Endothelial cell of umbilical vein (primary cell): ENCODE data around the gene GALNT17. TPM values are rescaled to one million over a fixed set of nuclear protein-coding genes. Genes with fewer than 3 reads are reported as not detected.

Experiments
- BruUV-seq: library from RNA; stranded (reverse); fragments of 400-500 nt; replicated peaks from 2 replicates; lab custom pipeline; 2021; lab: Mats Ljungman, UMichigan
- CTCF ChIA-PET: fragments of 300-600, 350-600 bp; sonication (Branson Sonifier 250); formaldehyde crosslinking; loops from one replicate; lab custom pipeline; 2021; ENCODE audit warnings: antibody characterized with exemption, inconsistent platforms; lab: Charles Lee
- POLR2A ChIA-PET: fragments of 300-600, 350-600 bp; sonication (Branson Sonifier 250); formaldehyde crosslinking; loops from one replicate; lab custom pipeline; 2021; ENCODE audit warnings: antibody characterized with exemption, inconsistent platforms; lab: Charles Lee
- DNase-seq: peaks from one replicate; pipeline ENCODE4 v3.0.0-alpha.2; 2011; ENCODE audit warnings: low read depth, low spot score
- FAIRE-seq: peaks from 2 replicates; lab custom pipeline; 2011; peaks lifted over from hg19 to GRCh38; lab: Jason Lieb, UNC
- H2AFZ ChIP-seq: 2 replicates; pipeline ENCODE4 v1.6.0; 2012; ENCODE audit warnings: low read depth, low read length, control low read depth, inconsistent platforms
- H3K27ac ChIP-seq: 2 replicates; pipeline ENCODE4 v1.5.1; 2011; ENCODE audit warnings: low read depth, mild to moderate bottlenecking, control low read depth, low read length, moderate library complexity; ENCODE audit not compliant: insufficient read depth
- H3K27me3 ChIP-seq, 2 experiments: 2 replicates each; pipeline versions ENCODE4 v1.6.0 to v1.6.1; 2011; ENCODE audit warnings: low read length in 2 of 2, mixed read lengths in 1 of 2; ENCODE audit not compliant: control insufficient read depth in 2 of 2, insufficient read depth in 2 of 2
- H3K36me3 ChIP-seq, 2 experiments: 2 replicates in 1 of 2; 3 replicates in 1 of 2; pipeline ENCODE4 v1.5.1; 2011; ENCODE audit warnings: low read length in 2 of 2, mild to moderate bottlenecking in 1 of 2, moderate library complexity in 1 of 2; ENCODE audit not compliant: control insufficient read depth in 2 of 2, insufficient read depth in 2 of 2; ENCODE audit errors: extremely low read depth in 1 of 2
- H3K4me1 ChIP-seq: 3 replicates; pipeline ENCODE4 v1.5.1; 2011; ENCODE audit warnings: mild to moderate bottlenecking, low read length; ENCODE audit not compliant: control insufficient read depth, insufficient read depth; ENCODE audit errors: extremely low read depth
- H3K4me2 ChIP-seq: 2 replicates; pipeline ENCODE4 v1.6.1; 2011; ENCODE audit warnings: low read length, control low read depth, mixed read lengths; ENCODE audit not compliant: insufficient read depth
- H3K4me3 ChIP-seq, 3 experiments: fragments of 200-600 bp in 1 of 3; sonication (generic), shearing (Covaris generic) in 1 of 3; replicated peaks in 1 of 3; 2 replicates each; pipeline ENCODE4 v1.5.1; 2011 to 2016; ENCODE audit warnings: control low read depth in 3 of 3, low read length in 3 of 3, mild to moderate bottlenecking in 2 of 3, inconsistent platforms in 1 of 3, low read depth in 1 of 3, moderate library complexity in 1 of 3; ENCODE audit not compliant: insufficient read depth in 1 of 3
- H3K79me2 ChIP-seq: 2 replicates; pipeline ENCODE4 v1.6.0; 2012; ENCODE audit warnings: low read length, inconsistent platforms; ENCODE audit not compliant: control insufficient read depth, insufficient read depth
- H3K9ac ChIP-seq: replicated peaks from 2 replicates; pipeline ENCODE3; 2011; ENCODE audit warnings: low read length, control low read depth; ENCODE audit not compliant: insufficient read depth; ENCODE audit errors: extremely low read depth
- H3K9me1 ChIP-seq: replicated peaks from 3 replicates; pipeline ENCODE4 v1.6.0; 2011; ENCODE audit warnings: mild to moderate bottlenecking, low read length; ENCODE audit not compliant: control insufficient read depth, insufficient read depth; ENCODE audit errors: extremely low read depth
- H3K9me3 ChIP-seq: replicated peaks from 2 replicates; pipeline ENCODE4 v1.5.1; 2012; ENCODE audit warnings: low read length, inconsistent platforms; ENCODE audit not compliant: control insufficient read depth, insufficient read depth
- H4K20me1 ChIP-seq: replicated peaks from 2 replicates; pipeline ENCODE3; 2011; ENCODE audit warnings: mild to moderate bottlenecking, low read length; ENCODE audit not compliant: control insufficient read depth, insufficient read depth; ENCODE audit errors: extremely low read depth
- EZH2 ChIP-seq: IDR thresholded peaks from 2 replicates; pipeline ENCODE4 v1.6.1; 2012; ENCODE audit warnings: borderline replicate concordance, low read depth, mild to moderate bottlenecking, moderate library complexity, low read length, inconsistent platforms; ENCODE audit not compliant: severe bottlenecking
- FOS ChIP-seq: IDR thresholded peaks from 2 replicates; pipeline ENCODE4 v1.6.1; 2011; ENCODE audit warnings: mild to moderate bottlenecking, low read length, moderate library complexity, borderline replicate concordance; ENCODE audit not compliant: insufficient read depth
- GATA2 ChIP-seq: IDR thresholded peaks from 2 replicates; pipeline ENCODE4 v1.7.0; 2011; ENCODE audit warnings: low read depth, mild to moderate bottlenecking, moderate library complexity, mixed read lengths, low read length; ENCODE audit not compliant: insufficient read length, insufficient read depth
- JUN ChIP-seq: IDR thresholded peaks from 2 replicates; pipeline ENCODE4 v1.6.1; 2011; ENCODE audit warnings: borderline replicate concordance, low read depth; ENCODE audit not compliant: insufficient read length, insufficient read depth
- MAX ChIP-seq: IDR thresholded peaks from 2 replicates; pipeline ENCODE4 v1.6.1; 2011; ENCODE audit not compliant: insufficient read depth, insufficient read length
- MYC ChIP-seq: IDR thresholded peaks from one replicate; pipeline ENCODE4 v1.6.1; 2011; ENCODE audit warnings: mild to moderate bottlenecking, low read depth, low read length
- POLR2A ChIP-seq: IDR thresholded peaks from 2 replicates; pipeline ENCODE4 v1.6.1; 2012; ENCODE audit warnings: low read depth, mild to moderate bottlenecking, control low read depth, low read length
- POLR2AphosphoS5 ChIP-seq: IDR thresholded peaks from 2 replicates; pipeline ENCODE4 v1.6.1; 2012; ENCODE audit warnings: low read depth, mild to moderate bottlenecking, control low read depth, low read length, moderate library complexity; ENCODE audit not compliant: insufficient read depth
- dilution Hi-C: fragments of 300-500 bp; cut with MboI; formaldehyde crosslinking; loops from one replicate; pipeline ENCODE4 v1.15.0; 2019; ENCODE audit warnings: low sequenced_read_pairs; ENCODE audit not compliant: extremely low pct_ligation_motif_present
- intact Hi-C: fragments of 100-400 bp; cut with micrococcal nuclease; formaldehyde crosslinking; loops from one replicate; pipeline ENCODE4 v1.10.0; 2022
- polyA plus RNA-seq, 4 experiments: library from polyadenylated mRNA; depleted of rRNA in 3 of 4; stranded (reverse) in 3 of 4; unstranded in 1 of 4; fragments of >200 nt; gene quantifications; 2 replicates each; pipeline versions ENCODE4 v1.2.1 to v1.2.3, GENCODE V29; 2011 to 2012; ENCODE audit warnings: missing spikeins in 1 of 4
- total RNA-seq: library from RNA; stranded (reverse); gene quantifications from 2 replicates; pipeline ENCODE4 v1.2.3, GENCODE V29; 2021
- TF ChIP-seq, protein P1 (sequence below), 2 donors: IDR thresholded peaks; 1 replicate in 1 of 2; 2 replicates in 1 of 2; pipeline ENCODE4 v1.5.1; 2011; ENCODE audit warnings: low read length in 2 of 2, mild to moderate bottlenecking in 2 of 2, moderate library complexity in 2 of 2, control low read depth in 1 of 2, inconsistent platforms in 1 of 2, low read depth in 1 of 2; ENCODE audit not compliant: insufficient read depth in 1 of 2; ENCODE audit errors: extremely low read depth in 1 of 2

GALNT17 gene
- total and polyA plus RNA-seq, 2 donors (not counting 3 experiments of a cell fraction or from before 2014, with no cell fraction given): not detected

- Histone ChIP-seq H3K79me2 (no peaks in the 10 kb centered on the region), H3K9me3 (peaks cover 2% of the 10 kb centered on the region), H3K4me2 (no peak overlapping the region), H4K20me1 (no peaks in the 10 kb centered on the region), H3K4me1 (no peaks in the 10 kb centered on the region), H3K4me3 (no peak overlapping the region), H3K9me1 (no peaks in the 10 kb centered on the region), H2AFZ (no peak overlapping the region), H3K27me3 (no peaks in the 10 kb centered on the region), H3K36me3 (no peaks in the 10 kb centered on the region), H3K27ac (no peak overlapping the region), H3K9ac (no peak overlapping the region)
- ChIA-PET POLR2A (no interaction called here), CTCF (no interaction called here)
- dilution Hi-C loops: no loop called here
- FAIRE-seq: no peak
- DNase-seq: no peak
- TF ChIP-seq, protein P1, sequence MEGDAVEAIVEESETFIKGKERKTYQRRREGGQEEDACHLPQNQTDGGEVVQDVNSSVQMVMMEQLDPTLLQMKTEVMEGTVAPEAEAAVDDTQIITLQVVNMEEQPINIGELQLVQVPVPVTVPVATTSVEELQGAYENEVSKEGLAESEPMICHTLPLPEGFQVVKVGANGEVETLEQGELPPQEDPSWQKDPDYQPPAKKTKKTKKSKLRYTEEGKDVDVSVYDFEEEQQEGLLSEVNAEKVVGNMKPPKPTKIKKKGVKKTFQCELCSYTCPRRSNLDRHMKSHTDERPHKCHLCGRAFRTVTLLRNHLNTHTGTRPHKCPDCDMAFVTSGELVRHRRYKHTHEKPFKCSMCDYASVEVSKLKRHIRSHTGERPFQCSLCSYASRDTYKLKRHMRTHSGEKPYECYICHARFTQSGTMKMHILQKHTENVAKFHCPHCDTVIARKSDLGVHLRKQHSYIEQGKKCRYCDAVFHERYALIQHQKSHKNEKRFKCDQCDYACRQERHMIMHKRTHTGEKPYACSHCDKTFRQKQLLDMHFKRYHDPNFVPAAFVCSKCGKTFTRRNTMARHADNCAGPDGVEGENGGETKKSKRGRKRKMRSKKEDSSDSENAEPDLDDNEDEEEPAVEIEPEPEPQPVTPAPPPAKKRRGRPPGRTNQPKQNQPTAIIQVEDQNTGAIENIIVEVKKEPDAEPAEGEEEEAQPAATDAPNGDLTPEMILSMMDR (IDR thresholded peaks at IDR 0.05; ENCODE audit: extremely low read depth in 1 of 2, insufficient read depth in 1 of 2, low read depth in 1 of 2, low read length in 2 of 2): no peak
- no peak for TF ChIP-seq JUN
- no peak for TF ChIP-seq EZH2
- TF ChIP-seq GATA2: no peak
- TF ChIP-seq FOS: no peak
- no peak for TF ChIP-seq MAX
- TF ChIP-seq MYC: no peak
- TF ChIP-seq POLR2A: no peak
- no peak for TF ChIP-seq POLR2AphosphoS5
- intact Hi-C loops: no loop called here
- no TSS peak for BruUV-seq
Observed at GRCh38 chr7:71184136-71184535, 52.2 kb downstream of the GALNT17 start.
